Left cardiac atrium (tissue), 4 donors: Measurements from ENCODE around the gene B4GALT6. TPM values are rescaled to one million over a fixed set of nuclear protein-coding genes. Genes with fewer than 3 reads are reported as not detected.
A peak's percentile ranks its signal among the peaks of the same experiment; 100 is the strongest.

Experiments
- ATAC-seq, 2 donors: fragments of 200-7000 bp; cut with Tn5 transposase; one replicate each; pipeline ENCODE4 v1.9.1; 2020; ENCODE audit warnings: mild to moderate bottlenecking in 2 of 2, moderate library complexity in 2 of 2
- DNase-seq: peaks from one replicate; pipeline ENCODE4 v3.0.0-alpha.2; 2020
- intact Hi-C, 2 donors: fragments of 100-400 bp; cut with DNase I; formaldehyde crosslinking; loops; one replicate each; pipeline versions ENCODE4 v1.14.1 to v1.15.1; 2022 to 2023
- total RNA-seq, 2 donors: library from RNA; stranded (reverse); fragmentation: NEBNext Ultra II Directional; extraction: Animal tissue kit (Norgen Biotek cat#: 25700); gene quantifications; one replicate each; pipeline ENCODE4 v1.2.1, GENCODE V29; 2021
- donor health status: DM: no; HTN: yes; CAD: no.
- donor health status: DM: no; HTN: yes; CAD: no; lungs with severe emphysema.
- donor health status: DM: yes; HTN: yes; CAD: no.
- donor health status: Dilated cardiomyopathy.

B4GALT6 gene
- total RNA-seq, 2 donors from 2014 or later: 7.9 to 12.0 TPM

- no peak for DNase-seq
- no peak for ATAC-seq
- intact Hi-C loops: no loop called here
Measured at GRCh38 chr18:31697351-31698298, 13.2 kb upstream of the B4GALT6 start.

GRCh38 chr18:31695989-31696388 lies 11.6 kb upstream of the B4GALT6 start:
- DNase-seq: no peak
- ATAC-seq: no peak
- intact Hi-C loops: no loop called here

DNA sequence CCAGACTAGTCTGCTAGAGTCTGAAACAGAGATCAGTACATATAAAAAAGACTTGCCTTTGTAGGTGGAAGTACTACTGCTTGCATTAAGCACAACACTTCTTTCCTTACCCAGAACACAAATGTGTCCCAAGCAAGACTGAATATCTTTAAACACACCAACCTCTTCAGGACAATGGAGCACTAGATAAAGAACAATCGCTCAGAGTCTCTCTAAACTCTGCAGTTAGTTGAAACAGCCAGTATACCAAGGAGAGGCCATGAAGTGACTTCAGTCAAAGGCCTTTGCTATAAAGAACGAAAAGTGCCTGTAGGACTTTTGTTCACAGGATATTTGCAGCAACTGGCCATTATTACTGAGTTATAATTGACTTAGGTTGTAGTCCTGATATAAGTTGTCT lies 9.9 kb upstream of the B4GALT6 start:
- no peak for ATAC-seq
- DNase-seq: no peak
- intact Hi-C loops: no loop called here

DNA sequence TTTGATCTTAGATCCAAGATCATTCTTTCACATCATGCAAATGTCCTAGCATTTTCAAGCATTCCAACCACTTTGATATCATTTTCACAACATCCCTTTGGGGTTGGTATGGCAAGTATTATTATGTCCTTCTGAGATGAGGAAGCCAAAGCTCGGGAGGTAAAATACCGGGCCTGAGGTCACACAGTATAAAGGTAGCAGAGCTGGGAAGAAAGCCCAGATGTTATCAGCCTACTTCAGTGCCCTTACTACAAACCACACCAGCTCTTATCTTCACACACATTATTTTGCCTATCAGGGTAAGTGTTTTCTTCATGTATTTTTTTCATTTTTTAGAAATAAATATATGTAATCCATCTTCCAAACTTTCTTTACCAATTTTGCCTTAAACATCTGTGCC lies 4.2 kb upstream of the B4GALT6 start:
- intact Hi-C loops: no loop called here
- ATAC-seq: no peak

DNA sequence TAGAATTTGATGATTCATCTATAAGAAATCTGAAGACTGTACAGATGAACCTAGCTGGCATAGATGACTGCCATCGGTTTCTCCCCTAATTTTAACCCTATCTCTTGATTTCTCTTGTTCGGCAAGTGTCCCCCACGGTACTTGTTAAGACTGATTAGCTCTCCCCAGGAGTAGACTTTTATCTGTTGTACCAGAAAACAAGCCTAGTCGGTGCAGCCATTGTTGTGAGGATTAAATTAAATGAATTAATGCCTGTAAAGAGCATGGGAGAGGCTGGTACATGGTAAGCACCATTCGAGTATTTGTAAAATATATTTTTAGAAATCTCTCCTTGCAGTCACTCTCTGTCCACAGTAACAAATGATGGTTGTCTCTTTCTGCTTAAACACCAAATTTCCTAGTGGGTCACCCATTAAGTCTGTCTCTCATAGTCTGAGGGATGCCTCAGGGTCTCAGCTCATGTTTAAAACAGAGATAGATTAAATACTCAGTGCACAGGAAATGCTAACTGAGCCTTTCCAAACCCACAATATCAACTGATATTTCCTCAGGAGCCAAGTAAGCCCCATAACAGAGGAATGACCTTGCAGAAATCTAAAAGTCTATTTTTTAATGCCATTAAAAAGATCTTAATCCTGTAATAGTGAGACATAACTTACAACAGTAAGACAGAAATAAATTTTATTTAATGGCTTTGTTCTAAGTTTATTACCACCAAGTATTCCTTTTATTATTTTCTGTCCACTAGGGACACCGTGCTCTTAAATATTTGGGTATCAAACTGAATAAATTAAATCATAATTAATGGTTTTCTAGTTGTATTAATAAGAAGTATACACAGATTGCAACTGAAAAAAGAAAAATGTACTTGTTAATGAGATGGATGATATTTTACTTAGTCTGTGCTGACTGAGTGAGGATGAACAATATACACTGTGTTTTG lies 2.9 kb upstream of the B4GALT6 start:
- intact Hi-C loops: no loop called here
- DNase-seq (no peak), ATAC-seq (no peak)

More for the DNA sequence above, 4.2 kb upstream of the B4GALT6 start:
- DNase-seq: no peak

GRCh38 chr18:31686572-31686971 lies 2.2 kb upstream of the B4GALT6 start:
- intact Hi-C loops: no loop called here
- DNase-seq: no peak
- ATAC-seq: no peak

GRCh38 chr18:31685097-31686082 lies 1.0 kb upstream of the B4GALT6 start:
- DNase-seq (peak; percentile 74), ATAC-seq (peak; percentile 91 to 93)
- intact Hi-C loops: no loop called here

- intact Hi-C loops: no loop called here
- no peak for ATAC-seq
- DNase-seq: no peak
Measured at GRCh38 chr18:31683968-31684278, 458 bp downstream of the B4GALT6 start.

DNA sequence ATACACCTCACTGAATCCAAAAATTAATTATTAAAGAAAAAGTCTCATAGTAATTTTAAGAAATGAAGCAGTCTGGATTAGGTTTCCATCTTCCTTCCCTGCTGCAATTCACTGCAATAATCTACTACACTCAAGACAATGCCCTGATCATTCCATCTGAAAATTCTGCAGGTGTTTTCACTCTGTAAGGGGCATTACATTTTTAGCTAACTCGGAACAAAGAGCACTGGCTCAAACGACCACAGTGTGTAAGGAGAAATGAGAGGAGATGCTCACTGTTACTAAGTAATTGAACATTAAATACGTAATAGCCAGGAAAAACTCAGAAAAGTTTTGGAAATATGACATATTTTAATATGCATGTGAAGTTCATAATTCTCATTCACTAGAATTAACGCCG lies 1.3 kb downstream of the B4GALT6 start:
- intact Hi-C loops: no loop called here
- no peak for ATAC-seq

GRCh38 chr18:31680831-31681568 lies 3.4 kb downstream of the B4GALT6 start:
- DNase-seq (no peak), ATAC-seq (no peak)
- intact Hi-C loops: no loop called here

More for the DNA sequence above, 1.3 kb downstream of the B4GALT6 start:
- DNase-seq: no peak

DNA sequence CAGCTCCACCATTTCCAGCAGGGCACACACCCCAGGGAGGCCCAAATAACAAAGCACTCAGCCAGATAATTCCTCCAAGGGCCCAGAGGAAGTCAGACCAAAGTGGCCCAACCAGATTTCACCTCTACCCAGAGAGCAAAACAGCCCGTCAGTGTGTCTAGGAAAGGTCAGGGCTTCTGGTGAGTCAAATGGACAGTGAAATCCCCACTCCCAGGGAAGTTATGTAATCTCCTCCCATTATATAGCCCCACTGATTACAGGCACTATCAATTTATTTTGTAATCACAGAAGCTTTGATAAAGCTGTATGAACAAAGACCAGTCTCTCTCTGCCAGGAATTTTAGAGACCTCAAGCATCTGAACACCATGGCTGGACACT lies 4.0 kb downstream of the B4GALT6 start:
- intact Hi-C loops: no loop called here
- DNase-seq (peak; percentile 24), ATAC-seq (peak in 1 of 2 donors; percentile 12)

DNA sequence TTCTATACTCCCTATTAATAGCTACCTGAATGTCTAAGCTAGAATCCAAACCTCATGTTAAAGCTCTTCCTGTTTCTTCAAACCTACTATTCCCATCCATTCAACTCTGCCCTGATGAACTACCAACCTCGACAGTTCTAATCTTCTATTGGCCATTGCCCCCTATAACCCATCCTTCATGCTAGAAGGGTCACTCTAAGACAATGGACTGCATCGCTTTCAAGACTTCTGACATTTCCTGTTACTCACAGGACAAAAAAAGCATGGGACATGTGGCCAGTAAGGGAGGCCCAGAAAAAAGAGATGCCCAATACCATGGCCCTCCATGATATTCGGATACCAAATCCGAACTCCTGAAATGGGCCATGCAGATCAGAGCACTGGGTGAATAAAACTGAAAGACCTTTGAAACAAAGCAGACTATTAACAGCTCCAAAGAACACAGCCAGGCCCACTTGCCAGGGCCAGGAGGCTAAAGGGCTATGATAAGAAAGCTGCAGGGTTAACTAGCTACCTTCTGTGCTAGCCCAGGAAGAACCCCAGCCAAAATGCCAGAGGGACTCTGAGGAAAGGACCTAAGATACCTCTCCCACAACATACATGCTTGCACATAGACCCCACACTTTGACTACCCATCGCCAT lies 4.5 kb downstream of the B4GALT6 start:
- DNase-seq (no peak), ATAC-seq (no peak)
- intact Hi-C loops: no loop called here

DNA sequence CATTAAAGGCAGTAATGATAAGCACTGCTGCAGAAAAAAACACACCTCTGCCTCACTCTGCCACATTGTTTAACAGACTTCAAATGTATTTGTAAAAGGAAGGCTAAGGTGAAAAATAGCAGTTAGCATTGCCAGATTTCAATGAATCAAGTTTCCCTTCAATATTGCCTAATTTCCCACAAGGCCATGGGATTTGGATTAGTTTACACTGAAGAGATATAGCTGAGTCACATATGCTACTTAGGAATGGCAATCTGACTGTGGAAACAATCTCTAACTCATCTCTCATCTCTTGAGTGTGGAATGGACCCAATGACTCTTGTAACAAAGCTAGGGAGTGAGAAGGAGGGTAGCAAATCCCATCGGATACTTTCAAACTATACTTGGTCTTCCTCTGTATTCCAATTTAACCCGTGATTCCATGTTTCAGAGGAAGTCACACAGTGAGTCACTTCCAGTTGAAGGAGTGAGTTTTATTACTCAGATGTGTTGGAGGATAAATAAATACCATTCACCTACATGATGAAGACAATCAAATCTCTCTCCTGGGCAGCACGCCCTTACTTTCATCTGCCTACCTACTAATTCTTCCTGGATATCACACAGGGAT lies 5.1 kb downstream of the B4GALT6 start:
- DNase-seq: no peak
- ATAC-seq: peak in 1 of 2 donors; percentile 76
- intact Hi-C loops: no loop called here

- DNase-seq (no peak), ATAC-seq (no peak)
- intact Hi-C loops: no loop called here
Measured at GRCh38 chr18:31678425-31678824, 6.0 kb downstream of the B4GALT6 start.

DNA sequence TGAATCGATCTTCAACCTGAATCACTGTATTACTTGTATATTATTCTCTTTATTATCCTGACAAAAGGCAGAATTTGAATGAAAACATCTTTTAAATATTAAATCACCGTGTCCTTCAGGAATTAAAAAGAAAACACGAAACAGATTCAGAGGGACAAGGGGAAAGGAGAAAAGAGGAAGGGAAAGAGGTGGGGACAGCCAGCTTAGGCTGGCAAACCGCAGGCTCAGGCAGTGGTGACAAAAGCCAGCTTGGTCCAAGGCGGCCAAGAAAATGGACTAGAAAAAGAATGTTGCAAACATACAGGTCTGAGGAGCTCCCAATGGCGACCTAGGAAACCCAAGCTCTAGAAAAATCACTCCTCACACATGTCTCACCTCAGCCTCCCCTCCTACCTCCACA lies 6.8 kb downstream of the B4GALT6 start:
- intact Hi-C loops: no loop called here
- no peak for DNase-seq
- no peak for ATAC-seq

DNA sequence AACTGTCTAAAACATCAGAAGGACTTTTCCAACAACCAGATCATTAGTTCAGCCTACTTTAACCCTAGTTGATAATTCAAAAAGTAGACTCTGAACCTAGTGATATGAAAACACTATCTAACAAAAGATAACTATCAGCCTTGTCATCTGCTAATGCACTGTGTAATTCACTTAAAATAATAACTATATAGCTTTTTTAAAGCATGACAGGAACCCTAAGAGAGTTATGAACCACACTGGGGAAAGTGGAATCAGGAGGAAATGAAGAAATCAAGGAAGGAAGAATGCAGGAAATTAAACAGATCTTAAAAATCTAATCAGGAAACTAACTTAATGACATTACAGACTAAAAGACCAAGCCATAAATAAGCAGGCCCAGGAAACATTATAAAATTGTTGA lies 9.0 kb downstream of the B4GALT6 start:
- DNase-seq (no peak), ATAC-seq (no peak)
- intact Hi-C loops: no loop called here

- ATAC-seq: no peak
- intact Hi-C loops: no loop called here
- no peak for DNase-seq
Measured at GRCh38 chr18:31672628-31673135, 11.7 kb downstream of the B4GALT6 start.
